Putamen (tissue), 1 donor: ENCODE data around the gene TRIM43.
A peak's percentile ranks its signal among the peaks of the same experiment; 100 is the strongest.
"Not testable (repeated sequence)": the region's sequence is repeated elsewhere in the genome, so short reads cannot be mapped to it uniquely, and the experiment has no call there.

ENCODE experiments used
- DNase-seq: peaks from one replicate; pipeline ENCODE4 v3.0.0-alpha.2; 2016; ENCODE audit warnings: low spot score

The TRIM43 gene

DNA sequence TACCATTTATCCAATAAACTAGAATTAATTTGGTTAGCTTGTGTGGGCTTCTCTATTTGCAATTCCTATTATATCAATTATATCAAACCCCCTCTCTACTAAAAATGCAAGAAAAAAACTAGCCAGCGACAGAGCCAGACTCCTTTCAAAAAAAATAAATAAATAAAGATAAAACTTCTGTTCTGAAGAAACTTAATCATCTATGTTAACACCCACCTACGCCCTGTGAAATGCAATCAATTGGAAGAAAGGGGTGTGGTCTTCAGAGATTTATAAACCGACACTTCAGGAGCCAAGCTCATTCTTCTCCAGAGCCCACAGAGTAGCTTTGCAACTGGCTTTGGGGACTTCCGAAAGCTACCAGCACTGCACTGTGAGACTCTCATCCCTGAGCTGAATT, at the start of gene TRIM43:
Gene TRIM43, plus strand, starts transcription at position 301 of the 400 bp plus-strand sequence. CDS start 2,023 bp downstream, outside the sequence.
- DNase-seq, result not testable (repeated sequence)

DNA sequence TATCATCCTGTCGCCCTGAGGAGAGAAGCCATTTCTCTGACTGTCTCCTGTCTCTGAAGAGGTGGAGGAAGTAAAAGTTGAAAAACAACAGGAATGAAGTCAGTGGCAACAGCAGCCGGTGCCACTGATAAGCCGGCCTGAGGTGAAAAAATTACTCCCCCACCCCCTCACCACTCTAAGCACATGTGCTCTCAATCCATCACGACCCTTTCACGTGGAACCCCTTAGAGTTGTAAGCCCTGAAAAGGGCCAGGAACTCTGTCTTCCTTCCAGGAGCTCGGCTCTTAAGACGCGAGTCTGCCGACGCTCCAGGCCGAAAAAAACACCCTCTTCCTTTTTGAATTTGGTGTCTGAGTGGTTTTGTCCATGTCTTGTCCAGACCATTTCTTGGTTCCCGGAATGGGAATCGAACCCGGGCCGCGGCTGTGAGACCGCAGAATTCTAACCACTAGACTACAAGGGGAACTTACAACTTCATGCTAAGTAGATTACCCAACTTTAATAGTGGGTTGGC, 40.7 kb upstream of the TRIM43 start:
- DNase-seq, result no peak

DNA sequence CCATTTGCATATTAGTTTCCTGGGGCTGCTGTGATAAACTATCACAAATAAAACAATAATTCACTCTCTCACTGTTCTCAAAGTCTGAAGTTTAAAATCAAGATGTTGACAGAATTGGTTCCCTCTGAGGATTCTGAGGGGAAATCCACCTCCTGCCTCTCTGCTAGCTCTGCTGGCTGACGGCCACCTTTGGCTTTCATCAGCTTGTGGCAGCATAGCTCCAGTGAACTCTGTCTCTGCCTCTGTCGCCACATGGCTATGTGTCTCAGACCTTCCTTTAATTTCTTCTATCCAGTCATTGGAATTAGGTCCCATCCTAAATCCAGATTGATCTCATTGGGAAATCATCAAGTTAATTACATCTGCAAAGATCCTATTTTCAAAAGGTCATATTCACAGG, 38.9 kb upstream of the TRIM43 start:
- peak; percentile 22 for DNase-seq

DNA sequence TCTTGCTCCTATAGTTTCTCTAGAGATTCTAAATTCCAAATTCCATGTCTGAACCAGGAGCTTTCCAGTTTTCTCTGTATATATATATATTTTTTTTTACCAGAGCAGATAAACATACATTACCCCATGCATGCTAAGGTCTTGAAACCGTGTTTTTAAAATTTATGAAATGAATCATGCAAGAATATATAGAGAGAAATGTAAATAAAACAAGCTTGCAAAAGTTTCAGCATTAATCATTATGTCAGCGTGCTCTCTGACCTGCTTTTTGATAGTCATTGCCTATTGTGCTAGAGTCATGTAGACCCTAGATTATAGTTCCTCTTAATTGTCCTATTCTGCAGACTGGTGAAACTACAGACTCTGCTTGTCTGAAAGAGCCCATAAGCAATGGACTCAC, 22.6 kb upstream of the TRIM43 start:
- no peak for DNase-seq

DNA sequence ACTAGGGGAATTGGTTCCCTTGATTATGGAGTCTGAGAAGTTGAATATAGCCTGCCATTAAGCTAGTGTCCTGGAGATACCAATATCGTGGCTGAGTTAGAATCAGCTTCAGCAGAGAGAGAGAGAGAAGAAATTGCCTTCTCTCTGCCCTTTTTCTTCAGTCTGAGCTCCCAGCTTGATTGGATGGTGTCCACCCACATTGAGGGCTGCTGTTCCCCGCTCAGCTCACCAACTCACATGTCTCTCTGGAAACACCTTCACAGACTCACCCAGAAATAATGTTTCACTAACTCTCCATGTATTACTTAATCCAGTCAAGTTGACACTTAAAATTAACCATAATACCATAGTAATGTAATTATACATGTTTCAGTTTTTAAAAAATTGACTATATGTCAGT, 17.9 kb upstream of the TRIM43 start:
- DNase-seq, result peak; percentile 74

DNA sequence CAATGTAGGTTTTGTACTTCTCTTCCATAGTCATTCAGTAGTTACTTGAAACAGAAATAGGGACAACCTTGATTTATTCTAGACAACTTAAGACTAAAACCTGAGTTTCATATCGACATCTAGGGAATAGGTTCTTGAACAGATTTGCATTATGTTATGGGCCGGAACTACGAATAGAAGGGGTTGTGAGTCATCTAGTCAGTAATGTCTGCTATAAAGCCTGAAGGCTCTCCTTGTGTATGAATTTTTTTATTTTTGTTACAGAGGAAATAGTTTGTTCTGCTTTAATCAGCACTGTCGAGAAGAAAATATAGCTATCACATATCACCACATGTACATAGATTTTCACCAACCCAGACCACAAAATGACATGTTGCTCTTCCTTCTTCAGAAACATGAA, 17.3 kb upstream of the TRIM43 start:
- no peak for DNase-seq

DNA sequence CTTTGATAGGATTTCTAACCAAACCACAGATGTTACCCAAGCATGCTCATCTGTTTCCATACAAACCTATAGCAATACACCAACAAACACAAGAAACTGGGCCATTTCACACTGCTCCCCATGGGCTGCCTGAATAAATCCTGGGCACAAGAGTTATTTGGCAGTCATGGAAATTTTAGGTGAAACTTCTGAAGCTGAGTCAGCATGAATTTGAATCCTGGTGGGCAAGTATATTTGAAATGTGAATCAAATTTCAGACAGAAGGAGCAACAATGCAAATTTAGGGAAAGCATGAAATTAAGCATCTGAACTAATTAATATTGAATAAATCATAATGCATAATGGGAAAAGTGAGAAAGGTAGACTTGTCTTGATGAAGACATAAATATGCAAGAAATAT, 15.9 kb upstream of the TRIM43 start:
- DNase-seq, result no peak

DNA sequence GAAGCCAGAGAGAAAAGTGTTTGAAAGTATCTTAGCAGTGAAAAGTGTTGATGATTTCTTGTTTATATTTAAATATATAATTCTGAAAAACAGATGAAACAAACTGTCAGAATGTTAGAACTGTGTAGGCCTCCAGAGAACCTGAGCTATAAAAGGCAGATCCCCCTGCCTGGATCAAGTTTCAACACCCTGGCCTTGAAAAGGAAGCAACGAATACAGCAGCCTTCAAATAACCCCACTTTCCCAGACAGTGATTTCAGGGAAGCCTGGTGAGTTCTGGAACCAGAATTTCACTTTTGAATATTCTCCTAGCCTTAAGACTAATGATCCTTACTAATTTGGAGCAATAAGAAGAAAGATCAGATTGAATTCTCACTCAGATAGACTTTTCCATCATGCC, 13.3 kb upstream of the TRIM43 start:
- DNase-seq, result no peak

DNA sequence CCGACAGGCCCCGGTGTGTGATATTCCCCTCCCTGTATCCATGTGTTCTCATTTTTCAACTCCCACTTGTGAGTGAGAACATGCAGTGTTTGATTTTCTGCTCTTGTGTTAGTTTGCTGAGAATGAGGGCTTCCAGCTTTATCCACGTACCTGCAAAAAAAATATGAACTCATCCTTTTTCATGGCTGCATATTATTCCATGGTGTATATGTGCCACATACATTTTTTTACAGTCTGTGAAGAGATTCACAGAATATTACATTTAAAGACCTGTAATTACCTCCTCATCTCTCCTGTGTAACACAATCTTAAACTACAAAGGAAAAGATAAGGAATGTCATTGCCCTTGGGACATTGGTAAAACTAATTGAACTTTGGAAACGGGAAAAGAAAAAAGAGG, 8.3 kb upstream of the TRIM43 start:
- DNase-seq, result not testable (repeated sequence)

DNA sequence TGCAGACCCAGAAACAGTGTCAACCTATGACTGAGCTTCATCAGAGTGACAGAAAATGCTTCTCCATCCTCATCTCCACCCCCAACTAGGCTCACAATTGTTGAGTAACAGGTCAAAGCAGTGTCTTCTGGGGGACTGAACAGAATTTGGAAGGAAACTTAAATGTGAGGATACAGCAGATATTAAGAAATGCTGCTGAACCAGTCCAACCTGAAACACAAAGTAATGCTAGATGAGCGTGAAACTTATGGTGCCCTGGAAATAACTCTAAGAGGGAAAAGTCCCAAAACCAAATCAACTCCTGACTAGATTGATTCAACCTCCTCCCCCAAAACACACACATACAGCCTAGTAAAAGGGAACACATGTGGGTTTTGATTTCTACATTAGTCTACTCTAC, 7.5 kb upstream of the TRIM43 start:
- DNase-seq, result not testable (repeated sequence)

DNA sequence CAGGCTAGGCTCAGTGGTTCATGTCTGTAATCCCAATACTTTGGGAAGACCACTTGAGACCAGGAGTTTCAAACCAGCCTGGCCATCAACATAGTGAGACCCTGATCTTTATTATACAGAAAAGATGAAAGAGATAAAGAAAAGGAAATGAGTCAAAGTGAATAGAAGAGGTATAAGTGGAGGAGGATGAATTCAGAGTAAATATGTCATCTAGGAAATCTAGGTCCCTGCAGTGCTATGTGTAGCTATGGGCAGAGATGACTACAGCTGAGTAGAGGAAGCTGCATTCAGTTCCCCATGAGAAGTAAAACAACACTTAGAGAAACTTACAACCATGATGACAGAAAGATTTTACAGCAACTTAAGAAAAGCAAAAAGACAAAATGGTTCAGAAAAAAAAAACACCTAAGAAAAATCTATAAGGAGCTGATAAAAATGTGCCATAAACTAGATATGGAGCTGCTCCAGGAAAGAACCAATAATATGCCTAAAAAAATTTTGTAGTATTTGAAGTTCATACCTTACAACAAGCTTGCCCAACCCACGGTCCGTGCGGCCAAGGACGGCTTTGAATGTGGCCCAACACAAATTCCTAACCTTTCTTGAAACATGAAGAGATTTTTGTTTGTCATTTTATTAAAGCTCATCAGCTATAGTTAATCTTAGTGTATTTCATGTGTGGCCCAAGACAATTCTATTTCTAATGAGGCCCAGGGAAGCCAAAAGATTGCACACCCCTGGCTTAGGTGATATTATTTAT, 1.8 kb upstream of the TRIM43 start:
- not testable (repeated sequence) for DNase-seq

DNA sequence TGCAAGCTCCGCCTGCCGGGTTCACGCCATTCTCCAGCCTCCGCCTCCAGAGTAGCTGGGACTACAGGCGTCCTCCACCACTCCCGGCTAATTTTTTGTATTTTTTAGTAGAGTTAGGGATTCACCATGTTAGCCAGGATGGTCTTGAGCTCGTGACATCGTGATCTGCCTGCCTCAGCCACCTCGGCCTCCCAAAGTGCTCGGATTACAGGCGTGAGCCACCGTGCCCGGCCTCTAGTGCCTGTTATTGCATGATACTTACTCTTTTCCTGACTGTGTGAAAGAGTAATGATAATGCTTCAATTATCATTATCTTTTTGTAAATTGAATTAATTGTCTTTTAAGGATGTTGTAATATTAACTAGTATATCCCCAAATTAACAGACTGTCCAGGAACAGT, 1.2 kb downstream of the TRIM43 start:
- DNase-seq, result not testable (repeated sequence)

DNA sequence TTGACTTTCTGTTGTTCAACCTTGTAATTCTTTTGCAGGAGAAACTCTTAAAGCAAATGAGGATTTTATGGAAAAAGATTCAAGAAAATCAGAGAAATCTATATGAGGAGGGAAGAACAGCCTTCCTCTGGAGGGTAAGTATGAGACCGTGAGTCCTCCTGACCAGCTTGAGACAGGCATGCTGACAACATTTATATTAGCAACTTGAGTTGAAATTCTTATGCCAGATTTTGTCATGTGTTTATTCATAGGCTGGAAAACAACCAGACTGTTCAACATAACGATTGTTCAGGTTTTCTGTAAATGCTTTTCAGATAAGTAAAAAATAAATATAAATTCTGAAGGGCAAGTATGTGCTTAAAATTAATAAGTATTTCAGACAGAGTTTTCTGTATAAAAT, 3.2 kb downstream of the TRIM43 start:
- not testable (repeated sequence) for DNase-seq

DNA sequence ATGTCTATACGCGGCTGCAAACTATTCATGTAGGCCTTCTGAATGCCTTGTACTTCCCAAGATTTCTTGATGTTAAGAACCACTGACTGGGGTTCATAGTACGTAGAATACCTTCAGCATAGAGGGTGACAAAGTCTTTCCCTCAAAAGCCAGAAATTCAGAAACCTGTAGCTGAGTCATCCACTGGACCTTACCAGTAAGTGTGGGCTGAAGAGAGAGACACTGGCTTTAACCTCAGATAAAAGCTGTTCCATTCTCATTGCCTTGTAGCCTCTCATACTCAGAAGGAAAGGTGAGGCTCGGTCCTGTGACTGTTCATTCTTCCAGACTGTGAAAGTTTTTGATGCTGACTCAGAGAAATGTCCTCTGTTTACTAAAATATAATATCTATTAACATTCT, 9.5 kb downstream of the TRIM43 start:
- DNase-seq, result not testable (repeated sequence)

DNA sequence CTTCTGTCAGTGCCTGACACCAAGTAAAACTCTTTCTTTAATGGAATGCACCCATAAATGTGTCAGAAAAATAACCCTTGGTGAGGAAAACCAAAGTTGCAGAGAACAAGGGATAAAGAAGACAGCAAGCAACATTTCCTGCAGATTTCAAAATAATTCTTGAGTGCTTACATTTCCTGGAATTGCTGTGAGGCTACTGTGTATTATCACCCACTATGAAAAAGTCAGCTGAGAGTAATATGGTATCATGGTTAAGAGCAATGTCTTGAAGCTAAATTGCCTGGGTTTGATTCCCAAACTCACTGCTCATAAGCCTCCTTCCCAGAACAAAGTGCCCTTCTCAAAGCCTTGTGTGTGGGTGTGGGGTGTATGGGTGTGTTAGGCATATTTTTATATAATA, 10.3 kb downstream of the TRIM43 start:
- not testable (repeated sequence) for DNase-seq

DNA sequence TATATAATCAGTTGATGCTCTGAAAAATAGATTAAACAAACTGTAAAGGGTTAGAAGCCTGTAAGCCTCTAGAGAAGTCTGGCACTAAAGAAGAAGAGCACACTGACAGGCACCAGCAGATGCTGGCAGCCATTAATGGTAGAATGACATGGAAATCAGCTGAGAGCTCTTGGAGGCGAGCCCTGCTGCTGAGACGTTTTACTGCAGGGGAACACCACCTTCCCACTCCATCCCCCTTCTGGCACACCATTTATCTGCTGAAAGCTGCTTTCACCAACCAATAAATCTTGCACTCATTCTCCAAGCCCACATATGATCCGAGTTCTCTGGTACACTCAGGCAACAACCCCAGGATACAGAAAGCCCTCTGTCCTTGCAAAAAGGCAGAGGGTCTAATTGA, 16.6 kb downstream of the TRIM43 start:
- not testable (repeated sequence) for DNase-seq

DNA sequence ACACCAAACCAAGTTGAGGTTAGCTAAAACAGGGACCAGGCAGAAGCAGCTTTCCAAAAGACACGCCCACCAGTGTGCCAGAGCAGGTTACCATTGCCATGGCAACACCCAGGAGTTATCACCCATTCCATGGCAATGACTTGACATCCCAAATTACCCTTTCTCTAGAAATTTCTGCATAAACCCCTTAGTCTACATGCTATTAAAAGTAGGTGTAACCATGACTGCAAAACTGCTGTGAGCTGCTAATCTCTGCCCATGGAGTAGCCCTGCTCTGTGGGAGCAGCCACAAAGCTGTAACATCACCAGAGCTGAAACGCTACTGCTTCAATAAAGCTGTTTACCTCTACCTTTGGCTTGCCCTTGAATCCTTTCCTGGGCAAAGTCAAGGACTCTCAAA, 18.0 kb downstream of the TRIM43 start:
- DNase-seq, result not testable (repeated sequence)

DNA sequence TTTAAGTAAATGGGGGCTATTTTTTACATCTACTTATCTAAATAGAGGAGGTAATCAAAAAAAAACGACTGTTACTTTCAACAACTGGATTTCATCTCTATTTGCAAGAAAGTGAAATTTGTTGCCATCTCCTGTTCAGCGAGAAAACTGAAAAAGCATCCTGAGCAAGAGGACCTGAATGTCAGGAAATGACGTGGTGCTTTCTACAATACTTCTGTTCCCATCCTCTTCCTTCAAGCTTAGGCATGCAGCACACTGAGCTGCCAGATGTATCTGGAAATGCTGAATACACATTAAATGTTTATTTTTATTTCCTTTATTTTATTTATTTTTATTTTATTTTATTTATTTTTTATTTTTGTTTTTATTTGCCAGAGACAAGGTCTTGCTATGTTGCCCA, 21.2 kb downstream of the TRIM43 start:
- not testable (repeated sequence) for DNase-seq

DNA sequence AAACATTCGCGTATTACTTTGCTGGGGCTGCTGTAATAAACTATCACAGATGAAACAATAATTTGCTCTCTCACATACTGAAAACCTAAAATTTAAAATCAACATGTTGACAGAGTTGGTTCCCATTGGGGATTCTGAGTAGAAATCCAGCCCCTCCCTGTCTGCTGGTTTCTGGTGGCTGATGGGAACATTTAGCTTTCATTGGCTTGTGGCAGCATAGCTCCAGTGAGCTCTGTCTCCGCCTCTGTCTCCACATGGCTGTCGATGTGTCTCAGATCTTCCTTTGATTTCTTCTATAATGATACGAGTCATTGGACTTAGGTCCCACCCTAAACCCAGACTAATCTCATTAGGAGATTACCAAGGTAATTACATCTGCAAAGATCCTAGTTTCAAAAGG, 30.9 kb downstream of the TRIM43 start:
- not testable (repeated sequence) for DNase-seq

DNA sequence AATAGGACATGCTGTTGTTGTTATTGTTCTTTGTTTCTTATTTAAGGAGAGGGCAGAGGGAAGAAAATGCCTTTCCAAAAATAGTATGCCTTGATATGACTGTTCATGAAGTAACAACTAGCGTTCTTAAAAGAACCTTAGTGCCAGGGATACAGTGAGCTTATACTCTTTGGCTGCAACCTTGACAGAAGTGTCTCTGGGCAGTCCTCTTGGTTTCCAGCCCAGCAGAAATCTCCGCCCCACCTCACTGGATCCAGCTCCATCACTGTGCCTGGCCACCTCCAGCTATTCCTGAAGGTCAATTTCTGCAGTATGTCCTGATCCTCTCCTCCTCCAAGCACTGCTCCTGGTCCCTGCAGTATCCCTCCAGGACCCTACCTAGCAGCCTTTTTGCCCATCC, 39.2 kb downstream of the TRIM43 start:
- not testable (repeated sequence) for DNase-seq

DNA sequence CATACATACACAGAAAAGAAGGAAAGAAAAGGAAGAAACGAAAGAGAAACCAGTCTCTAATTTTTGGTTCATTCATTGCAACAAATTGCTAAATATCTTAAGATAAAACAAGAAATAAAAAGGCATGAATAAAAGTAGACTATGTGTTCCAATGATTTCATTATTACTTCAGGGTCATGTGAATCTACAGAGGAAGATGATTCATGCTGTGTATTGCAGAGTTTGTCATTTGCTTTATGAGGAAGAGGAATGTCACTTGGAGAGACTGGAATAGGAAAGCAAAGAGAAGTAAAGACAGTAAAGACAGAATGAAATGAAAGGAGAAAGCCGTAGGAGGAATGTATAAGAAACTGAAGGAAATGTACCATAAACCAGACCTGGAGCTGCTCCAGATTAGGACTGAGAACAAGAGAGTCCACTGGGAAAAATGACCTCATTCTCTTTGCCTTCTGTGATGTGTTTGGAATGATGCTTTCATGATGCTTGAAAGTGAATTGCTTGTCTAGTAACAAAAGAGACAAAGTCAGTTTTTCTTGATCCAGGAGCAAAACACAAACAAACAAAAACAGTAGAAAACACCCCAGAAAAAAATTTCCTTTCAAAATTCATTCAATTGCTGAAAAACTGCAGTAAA, 41.9 kb downstream of the TRIM43 start:
- DNase-seq, result not testable (repeated sequence)

DNA sequence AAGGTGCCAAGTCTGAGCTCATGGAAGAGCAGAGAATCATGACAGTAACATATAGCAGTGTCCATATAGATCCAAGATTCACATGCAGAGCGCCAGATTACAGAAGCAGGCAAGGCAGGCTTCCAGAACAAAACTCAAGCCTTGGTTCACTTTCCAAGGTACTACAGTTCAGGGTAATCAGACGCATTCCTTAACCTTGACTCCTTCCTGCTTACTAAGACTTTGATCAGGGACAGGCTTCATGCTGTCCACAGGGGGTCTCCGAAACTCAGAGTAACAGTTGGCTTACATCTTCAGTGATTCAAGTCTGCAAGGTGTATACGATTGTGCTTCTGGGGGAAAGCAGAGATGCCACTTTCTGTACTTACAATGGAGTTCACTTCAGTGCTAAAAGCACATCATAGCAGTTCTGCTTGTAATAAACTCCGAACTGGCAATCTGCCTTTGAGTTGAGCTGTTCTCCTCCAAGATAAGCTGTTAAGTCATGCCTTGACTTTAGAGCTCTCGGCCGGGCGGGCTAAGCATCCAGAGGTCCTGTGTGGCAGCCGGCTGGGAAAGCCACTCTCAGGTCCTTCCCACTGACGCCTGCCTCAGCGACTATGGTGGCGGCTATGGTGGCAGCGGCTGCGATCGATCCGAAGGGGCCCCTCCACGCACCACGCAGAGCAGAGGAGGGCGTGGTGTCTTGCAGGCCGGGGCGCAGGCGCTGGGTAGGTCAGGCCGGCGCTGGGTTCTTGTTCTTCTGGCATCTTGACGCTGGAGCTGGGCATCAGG, 48.9 kb downstream of the TRIM43 start:
- DNase-seq, result not testable (repeated sequence)

DNA sequence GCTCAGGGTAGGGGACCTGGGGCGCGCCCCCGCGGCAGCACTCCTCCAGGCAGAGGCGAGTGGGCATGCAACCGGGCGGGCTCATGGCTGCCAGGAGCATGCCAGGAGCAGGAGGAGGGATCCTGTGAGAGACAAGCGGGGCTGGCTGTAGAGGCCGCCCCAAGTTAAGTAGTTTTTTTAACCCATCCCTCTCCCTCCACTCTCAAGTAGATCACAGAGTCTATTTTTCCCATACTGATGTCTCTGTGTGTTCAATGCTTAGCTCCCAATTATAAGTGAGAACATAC, 49.4 kb downstream of the TRIM43 start:
- DNase-seq, result not testable (repeated sequence)
